Measurements from ENCODE around the gene STK38.
"Not testable (repeated sequence)": the region's sequence is repeated elsewhere in the genome, so short reads cannot be mapped to it uniquely, and the experiment has no call there.

The STK38 gene

GRCh38 chr6:36459501-36459900, 87.8 kb downstream of the STK38 start:
- no peak for TF ChIP-seq ISL1 (CRISPR knock-in tag; IDR thresholded peaks at IDR 0.05)
- no peak for TF ChIP-seq ARNTL (CRISPR knock-in tag; IDR thresholded peaks at IDR 0.05; ENCODE audit: borderline replicate concordance, low read depth)
- TF ChIP-seq ZC3H10 (CRISPR knock-in tag; IDR thresholded peaks at IDR 0.05) = no peak
- no peak for TF ChIP-seq ESRRG (CRISPR knock-in tag; IDR thresholded peaks at IDR 0.05)
- TF ChIP-seq ZNF565 (CRISPR knock-in tag; conservative IDR thresholded peaks at IDR 0.05; ENCODE audit: low read depth) = no peak
- no peak for TF ChIP-seq TCF4 (CRISPR knock-in tag; IDR thresholded peaks at IDR 0.05; ENCODE audit: borderline replicate concordance)
- TF ChIP-seq BACH2 (CRISPR knock-in tag; IDR thresholded peaks at IDR 0.05; ENCODE audit: borderline replicate concordance) = no peak
- no peak for TF ChIP-seq PATZ1 (CRISPR knock-in tag; IDR thresholded peaks at IDR 0.05; ENCODE audit: borderline replicate concordance)
- TF ChIP-seq GLIS3 (CRISPR knock-in tag; IDR thresholded peaks at IDR 0.05) = no peak
- no peak for TF ChIP-seq CSRNP3 (CRISPR knock-in tag; IDR thresholded peaks at IDR 0.05)
- no peak for TF ChIP-seq PPARA (CRISPR knock-in tag; IDR thresholded peaks at IDR 0.05; ENCODE audit: borderline replicate concordance)
- no peak for TF ChIP-seq ZNF70 (CRISPR knock-in tag; IDR thresholded peaks at IDR 0.05)
- TF ChIP-seq CSDC2 (CRISPR knock-in tag; IDR thresholded peaks at IDR 0.05) = no peak
- no peak for TF ChIP-seq TOX (CRISPR knock-in tag; IDR thresholded peaks at IDR 0.05; ENCODE audit: borderline replicate concordance)
- TF ChIP-seq CREB5 (CRISPR knock-in tag; IDR thresholded peaks at IDR 0.05; ENCODE audit: low read depth) = no peak
- no peak for TF ChIP-seq ZFP3 (CRISPR knock-in tag; IDR thresholded peaks at IDR 0.05)
- TF ChIP-seq RARB (CRISPR knock-in tag; IDR thresholded peaks at IDR 0.05) = no peak
- TF ChIP-seq ZFP30 (CRISPR knock-in tag; IDR thresholded peaks at IDR 0.05) = no peak
- no peak for TF ChIP-seq ZNF8 (CRISPR knock-in tag; IDR thresholded peaks at IDR 0.05)
- ATAC-seq = no peak

GRCh38 chr6:36455486-36456027, 91.7 kb downstream of the STK38 start:
- ATAC-seq = no peak
- TF ChIP-seq ZNF565 (CRISPR knock-in tag; conservative IDR thresholded peaks at IDR 0.05; ENCODE audit: low read depth) = no peak
- TF ChIP-seq ZFP3 (CRISPR knock-in tag; IDR thresholded peaks at IDR 0.05) = no peak
- no peak for TF ChIP-seq PATZ1 (CRISPR knock-in tag; IDR thresholded peaks at IDR 0.05; ENCODE audit: borderline replicate concordance)
- no peak for TF ChIP-seq ZC3H10 (CRISPR knock-in tag; IDR thresholded peaks at IDR 0.05)
- TF ChIP-seq POU6F1 (CRISPR knock-in tag; IDR thresholded peaks at IDR 0.05; ENCODE audit: borderline replicate concordance, low read depth) = no peak
- no peak for TF ChIP-seq ARNTL (CRISPR knock-in tag; IDR thresholded peaks at IDR 0.05; ENCODE audit: borderline replicate concordance, low read depth)
- TF ChIP-seq RARB (CRISPR knock-in tag; IDR thresholded peaks at IDR 0.05) = no peak
- no peak for TF ChIP-seq TOX (CRISPR knock-in tag; IDR thresholded peaks at IDR 0.05; ENCODE audit: borderline replicate concordance)

GRCh38 chr6:36452897-36453296, 94.4 kb downstream of the STK38 start:
- not testable (repeated sequence) for ATAC-seq

- ATAC-seq = not testable (repeated sequence)
Measured at GRCh38 chr6:36449173-36449572, 98.1 kb downstream of the STK38 start.
